Measurements from ENCODE around the gene ATRNL1.
"Not testable (repeated sequence)": the region's sequence is repeated elsewhere in the genome, so short reads cannot be mapped to it uniquely, and the experiment has no call there.

Gene ATRNL1

DNA sequence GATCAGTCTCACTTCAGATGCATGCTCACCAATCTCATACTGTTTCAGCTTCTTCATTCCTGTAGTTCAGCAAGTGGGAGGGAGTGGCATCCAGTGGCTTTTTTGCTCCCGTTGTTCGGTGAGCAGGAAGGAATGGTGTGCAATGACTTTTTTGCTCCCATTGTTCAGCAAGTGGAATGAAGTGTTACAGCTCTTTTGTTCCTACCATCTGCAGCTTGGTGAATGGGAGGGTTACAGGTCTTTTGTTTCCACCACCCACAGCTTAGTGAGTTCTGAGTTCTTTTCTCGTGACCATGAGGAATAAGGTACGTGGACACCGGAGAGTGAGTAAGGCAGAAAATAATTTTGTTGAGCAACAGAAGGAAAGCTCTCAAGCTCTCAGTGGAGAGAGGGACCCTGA, 363.6 kb downstream of the ATRNL1 start:
- no peak for DNase-seq

DNA sequence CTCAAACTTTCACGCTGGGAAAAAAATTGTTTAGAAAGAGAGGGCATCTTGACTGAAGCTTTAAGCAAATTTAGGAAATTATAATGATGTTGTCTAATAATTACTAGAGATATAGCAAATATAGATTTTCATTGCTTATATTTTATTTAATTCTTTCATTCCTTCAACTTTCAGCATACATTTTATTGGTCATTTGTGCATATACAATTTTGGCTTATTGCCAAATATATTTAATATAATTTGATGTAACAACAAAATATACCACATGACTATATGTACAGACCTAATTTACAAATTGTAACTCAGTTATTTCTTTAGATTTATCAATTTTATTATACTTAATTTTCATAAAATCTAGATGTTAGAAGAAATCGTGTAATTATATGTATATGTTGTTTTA, 390.1 kb downstream of the ATRNL1 start:
- DNase-seq = no peak

DNA sequence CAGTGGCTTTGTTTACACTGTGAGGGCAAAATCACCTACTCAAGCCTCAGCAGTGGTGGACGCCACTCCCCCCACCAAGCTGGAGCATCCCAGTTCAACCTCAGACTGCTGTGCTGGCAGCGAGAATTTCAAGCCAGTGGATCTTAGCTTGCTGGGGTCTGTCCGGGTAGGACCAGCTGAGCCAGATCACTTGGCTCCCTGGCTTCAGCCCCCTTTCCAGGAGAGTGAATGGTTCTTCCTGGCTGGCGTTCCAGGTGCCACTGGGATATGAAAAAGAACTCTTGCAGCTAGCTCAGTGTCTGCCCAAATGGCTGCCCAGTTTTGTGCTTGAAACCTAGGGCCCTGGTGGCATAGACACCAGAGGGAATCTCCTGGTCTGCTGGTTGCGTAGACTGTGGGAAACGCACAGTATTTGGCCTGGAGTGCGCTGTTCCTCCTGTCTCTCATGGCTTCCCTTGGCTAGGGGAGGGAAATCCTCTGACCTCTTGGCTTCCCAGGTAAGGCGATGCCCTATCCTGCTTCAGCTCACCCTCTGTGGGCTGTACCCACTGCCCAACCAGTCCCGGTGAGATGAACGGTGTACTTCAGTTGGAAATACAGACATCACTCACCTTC, 398.5 kb downstream of the ATRNL1 start:
- DNase-seq = no peak

DNA sequence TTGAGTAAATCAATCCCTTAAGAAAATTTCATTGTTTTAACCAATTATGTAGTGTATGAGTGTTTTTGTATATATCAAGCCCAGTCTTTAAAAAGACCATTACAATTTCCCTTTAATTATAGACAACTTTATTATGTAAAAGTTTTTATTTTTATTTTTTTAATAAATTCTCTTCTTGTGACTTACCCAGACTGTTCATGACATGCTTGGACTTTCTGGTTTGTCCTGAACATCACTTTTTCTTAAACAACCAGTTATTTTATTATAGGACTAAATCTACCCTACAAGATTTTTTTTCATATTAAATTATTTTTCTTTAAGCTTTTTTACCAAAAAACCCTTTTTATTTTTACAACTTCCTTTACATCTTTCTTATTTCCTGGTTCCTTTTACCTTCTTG, 410.4 kb downstream of the ATRNL1 start:
- no peak for DNase-seq

DNA sequence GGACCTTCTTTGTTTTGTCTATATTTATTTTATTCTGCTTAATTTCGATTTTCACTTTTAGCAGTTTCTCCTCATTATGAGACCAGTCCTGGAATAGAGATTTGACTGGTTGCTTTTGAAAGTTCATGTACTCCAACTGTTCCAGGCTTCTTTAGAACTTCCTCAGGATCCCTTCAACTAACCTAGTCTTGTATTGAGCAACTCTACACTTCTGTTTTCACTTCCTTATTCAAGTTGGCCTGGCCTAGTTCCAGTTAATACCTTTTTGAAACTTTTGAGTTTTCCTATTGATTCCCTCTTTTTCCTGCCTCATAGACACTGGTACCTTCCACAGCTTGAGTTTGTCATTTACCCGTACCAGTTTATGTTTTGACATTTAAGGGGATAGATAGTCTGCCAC, 421.7 kb downstream of the ATRNL1 start:
- DNase-seq = no peak

DNA sequence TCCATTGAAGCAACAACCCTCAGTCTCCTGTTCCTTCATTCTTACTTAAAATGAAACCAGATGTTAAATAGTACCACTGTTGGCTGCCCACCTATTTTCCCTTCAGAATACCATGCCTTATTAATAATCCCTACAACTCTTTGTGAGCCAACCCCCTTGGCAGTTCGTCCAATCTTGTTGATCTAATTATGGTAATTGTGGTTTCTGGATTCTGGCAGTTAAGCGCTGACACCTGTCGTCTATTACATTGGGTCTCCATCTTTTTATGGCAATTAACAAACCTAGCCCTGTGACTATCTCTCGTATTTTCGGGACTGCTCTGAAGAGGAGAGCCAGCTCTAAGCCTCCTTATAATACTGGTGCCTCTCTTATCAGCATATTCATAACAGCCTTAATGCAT, 432.0 kb downstream of the ATRNL1 start:
- no peak for DNase-seq

DNA sequence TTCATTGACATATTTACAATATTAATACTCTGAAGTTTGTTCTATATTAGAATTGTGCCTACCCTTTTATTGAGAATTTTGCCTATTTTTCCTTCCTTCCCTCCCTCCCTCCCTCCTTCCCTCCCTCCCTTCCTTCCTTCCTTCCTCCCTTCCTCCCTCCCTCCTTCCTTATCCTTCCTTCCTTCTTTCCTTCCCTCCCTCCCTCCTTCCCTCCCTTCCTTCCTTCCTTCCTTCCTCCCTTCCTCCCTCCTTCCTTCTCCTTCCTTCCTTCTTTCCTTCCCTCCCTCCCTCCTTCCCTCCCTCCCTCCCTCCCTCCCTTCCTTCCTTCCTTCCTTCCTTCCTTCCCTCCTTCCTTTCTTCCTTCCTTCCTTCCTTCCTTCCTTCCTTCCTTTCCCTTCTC, 434.5 kb downstream of the ATRNL1 start:
- DNase-seq = not testable (repeated sequence)

DNA sequence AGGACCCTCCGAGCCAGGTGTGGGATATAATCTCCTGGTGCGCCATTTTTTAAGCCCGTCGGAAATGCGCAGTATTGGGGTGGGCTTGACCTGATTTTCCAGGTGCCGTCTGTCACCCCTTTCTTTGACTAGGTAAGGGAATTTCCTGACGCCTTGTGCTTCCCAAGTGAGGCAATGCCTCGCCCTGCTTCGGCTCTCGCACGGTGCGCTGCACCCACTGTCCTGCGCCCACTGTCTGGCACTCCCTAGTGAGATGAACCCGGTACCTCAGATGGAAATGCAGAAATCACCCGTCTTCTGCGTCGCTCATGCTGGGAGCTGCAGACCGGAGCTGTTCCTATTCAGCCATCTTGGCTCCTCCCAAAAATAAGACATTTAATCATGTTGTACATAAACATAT, 443.2 kb downstream of the ATRNL1 start:
- not testable (repeated sequence) for DNase-seq

DNA sequence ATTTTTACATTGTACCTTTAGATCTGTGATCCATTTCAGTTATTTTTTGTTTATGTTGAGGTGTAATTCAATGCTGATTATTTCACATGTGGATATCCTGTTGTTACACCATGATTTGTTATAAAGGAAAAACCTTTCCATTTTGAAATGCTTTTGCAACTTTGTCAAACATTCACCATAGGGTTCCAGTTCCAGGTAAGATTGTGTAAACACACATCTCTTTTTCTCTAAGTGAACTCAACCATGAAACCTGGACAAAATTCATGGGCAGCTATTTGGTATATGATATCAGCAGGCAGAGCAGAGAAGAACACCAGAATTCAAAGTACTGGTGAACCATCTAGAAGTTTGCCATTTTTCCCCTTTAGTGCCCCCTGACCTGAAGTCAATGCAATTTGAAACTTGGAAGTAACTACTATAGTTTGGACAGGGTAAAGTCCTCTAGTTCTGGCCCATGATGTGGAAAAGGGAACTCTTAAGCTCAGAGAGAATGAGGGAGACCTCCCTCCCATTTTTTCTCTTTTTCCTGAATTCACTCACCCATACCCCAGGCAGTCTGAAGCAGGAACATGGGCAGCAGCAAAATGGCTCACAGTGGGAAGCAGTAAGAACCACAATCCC, 446.1 kb downstream of the ATRNL1 start:
- DNase-seq = no peak

DNA sequence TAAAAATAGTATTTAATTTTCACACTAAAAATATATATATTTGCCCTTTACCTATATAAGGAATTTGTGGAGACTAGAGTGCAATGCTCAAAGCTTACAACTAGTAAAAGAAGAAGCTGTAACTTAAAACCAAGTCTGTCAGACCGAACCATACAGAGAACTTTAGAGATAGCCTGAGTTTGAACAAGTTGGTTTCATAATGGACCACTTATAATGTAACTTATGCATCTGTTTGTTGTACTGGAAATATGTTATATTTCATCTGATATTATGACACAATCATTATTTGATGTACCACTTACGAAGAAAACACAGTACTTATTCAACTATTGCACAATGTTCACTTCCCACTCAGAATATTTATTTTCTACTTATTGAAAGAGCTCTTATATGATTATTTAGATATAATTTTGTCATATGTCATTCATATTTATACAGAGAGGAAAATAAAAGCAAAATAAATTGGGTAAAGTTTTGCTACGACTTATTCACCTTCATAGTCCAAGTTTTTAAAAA, 462.8 kb downstream of the ATRNL1 start:
- no peak for DNase-seq

DNA sequence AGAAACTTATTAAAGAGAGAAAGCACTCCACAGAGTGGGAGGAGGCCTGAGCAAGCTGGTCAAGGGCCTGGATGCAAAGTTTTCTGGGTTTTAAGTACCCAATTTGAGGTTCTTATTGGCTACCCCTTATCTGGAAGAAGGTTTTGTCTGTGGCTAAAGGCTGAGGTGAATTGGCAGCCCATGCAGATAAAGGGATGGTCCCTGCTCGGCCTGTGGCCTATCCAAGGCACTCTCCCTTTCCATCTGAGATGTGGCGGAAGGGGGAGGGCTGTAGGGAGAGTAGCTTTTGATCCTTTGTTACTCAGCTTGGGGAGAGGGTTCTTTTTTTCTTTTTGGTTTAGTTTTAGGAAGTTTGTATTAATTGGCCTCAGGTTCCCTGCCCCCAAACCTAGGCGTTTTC, 465.1 kb downstream of the ATRNL1 start:
- no peak for DNase-seq

DNA sequence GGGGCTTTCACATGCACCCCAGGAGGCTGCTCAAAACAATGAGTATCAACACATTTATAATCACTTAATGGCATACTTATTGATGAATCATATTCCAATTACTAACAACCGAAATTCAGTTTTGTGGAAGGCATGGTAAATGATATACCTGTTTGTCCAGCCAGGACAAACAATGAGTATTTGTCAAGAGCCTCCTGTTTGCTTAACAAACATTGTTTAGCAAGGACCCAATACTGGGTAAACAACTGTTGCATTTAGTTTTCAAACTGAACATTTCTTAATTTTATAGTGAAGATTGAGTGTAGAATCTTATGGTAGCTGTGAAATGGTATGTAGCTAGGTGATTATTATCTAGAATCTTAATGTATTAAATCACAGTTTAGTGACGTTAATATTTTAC, 473.7 kb downstream of the ATRNL1 start:
- no peak for DNase-seq

DNA sequence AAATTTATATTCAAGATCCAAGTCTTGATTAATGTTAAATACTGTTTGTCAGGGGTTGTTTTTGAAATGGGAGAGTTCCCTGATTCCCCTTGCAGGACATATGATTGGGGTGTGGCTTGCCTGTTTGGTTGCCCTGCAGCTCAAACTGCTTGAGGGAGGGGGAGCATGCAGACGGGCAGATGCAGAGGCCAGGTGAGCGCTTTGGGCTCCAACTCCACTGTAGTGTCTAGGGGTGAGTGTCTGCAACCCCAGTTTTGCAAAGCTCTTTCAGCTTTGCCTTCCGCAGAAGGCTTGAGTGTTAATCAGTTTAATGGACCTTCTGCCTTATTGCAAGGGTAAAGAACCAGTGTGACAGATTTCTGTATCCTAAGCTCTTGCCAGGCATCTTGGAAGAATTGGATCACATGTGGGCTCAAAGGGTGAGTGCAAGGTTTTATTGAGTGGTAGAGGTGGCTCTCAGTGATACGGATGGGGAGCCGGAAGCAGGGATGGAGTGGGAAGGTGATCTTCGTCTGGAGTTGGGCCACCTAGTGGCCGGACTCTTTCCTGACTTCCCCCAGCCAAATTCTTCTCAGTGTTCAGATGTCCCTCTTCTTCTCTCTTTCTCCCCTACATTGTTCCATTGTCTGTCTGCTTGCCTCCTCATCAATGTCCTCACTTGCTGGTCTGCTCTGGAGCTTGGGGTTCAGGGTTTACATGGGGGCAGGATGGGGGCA, 479.7 kb downstream of the ATRNL1 start:
- DNase-seq = no peak

DNA sequence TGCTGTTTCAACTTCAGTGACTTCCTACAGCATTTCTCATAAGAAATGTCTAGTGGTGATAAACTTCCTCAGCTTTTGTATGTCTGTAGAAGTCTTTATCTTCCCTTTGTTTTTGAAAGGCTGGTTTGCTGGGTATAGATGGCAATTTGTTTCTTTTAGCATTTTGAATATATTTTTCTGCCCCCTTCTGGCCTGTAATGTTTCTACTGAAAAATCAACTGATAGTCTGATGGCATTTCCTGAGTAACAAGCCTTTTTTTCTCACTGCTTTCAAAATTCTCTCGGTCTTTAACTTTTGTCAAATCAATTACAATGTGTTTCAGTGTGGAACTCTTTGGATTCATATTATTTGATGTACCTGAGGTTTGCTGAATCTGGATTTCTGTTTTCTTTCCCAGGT, 487.1 kb downstream of the ATRNL1 start:
- DNase-seq = no peak

DNA sequence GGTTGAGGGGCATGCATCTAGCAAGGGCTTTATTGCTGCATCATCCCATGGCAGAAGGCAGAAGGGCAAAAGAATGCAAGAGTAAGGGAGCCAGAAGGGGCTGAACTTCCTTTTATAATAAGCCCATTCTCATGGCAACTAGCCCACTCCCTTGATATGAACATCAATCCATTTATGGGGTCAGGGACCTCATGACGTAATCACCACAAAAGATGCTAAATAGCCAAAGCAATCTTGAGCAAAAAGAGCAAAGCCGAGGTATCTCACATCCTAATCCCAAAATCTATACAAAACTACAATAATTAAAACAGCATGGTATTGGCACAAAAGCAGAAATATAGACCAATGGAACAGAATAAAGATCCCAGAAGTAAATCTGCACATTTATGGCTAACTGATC, 499.9 kb downstream of the ATRNL1 start:
- DNase-seq = no peak

DNA sequence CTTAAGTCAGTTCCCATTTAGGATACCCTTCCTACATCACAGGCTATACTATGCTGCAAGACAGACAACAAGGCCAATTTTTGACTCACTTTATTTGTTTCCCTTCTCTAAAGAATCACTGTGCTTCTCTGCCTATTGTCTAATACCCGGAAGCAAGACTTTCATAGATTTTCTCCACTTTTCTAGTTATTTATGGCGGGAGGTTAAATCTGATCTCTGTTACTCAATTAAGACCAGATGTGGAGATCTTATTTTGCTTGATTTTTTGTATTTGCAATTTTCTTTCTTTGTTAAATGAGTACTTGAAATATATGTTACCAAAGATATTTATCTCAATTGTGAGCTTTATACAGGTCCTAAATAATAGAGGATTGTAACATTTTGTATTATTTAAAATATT, 511.5 kb downstream of the ATRNL1 start:
- no peak for DNase-seq

DNA sequence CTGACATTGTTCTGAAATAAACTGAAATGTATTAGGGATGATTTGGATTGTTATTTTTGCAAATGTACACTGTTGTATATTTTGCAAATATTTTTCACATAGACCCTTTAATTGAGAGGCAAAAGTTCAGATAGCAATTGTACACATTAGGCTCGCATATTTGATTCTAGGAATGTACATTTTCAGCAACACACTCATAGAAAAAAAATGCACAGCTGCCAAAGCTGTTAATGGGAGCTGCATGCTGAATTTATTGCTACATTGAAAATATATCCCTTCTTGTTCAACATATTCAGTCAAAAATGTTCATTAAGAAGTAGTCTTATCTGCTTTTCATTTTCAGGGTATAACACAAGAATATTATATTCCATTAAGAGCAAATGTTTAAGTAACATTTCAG, 512.9 kb downstream of the ATRNL1 start:
- no peak for DNase-seq

DNA sequence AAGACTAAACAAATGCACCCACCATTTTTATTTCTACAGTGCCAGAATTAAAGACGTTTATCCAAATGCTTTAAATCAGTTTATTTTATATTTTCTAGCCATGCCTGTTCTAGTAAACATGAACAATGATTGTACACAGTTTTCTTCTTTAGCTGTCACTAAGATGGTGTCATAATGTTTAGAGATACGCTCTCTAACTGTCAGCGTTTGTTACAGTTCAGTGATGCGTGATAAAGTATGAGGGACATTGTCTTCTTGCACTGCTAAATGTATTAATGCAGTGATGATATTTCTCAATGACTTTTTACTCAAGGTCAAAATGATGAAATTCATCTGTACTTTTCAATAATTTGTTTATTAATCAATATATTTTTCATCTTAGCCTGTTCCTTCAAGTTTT, 513.6 kb downstream of the ATRNL1 start:
- DNase-seq = no peak

DNA sequence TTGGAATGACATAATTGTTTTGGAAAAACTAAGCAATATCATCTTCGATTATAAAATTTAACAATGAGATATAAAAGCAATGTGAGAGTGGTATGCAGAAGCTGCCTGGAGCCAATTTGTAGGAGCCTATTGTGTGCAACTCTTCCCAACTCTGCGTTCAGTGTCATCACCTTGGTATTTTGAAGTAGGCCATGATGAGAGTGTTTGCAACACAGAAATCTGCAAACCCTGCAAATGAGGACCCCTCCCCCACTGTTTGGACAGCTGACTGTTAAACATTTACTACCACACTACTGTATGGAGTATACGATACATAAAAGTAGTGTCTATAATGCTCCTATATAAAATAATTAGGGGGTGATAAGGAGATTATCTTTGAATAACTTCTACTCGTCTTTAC, 531.3 kb downstream of the ATRNL1 start:
- DNase-seq = no peak

DNA sequence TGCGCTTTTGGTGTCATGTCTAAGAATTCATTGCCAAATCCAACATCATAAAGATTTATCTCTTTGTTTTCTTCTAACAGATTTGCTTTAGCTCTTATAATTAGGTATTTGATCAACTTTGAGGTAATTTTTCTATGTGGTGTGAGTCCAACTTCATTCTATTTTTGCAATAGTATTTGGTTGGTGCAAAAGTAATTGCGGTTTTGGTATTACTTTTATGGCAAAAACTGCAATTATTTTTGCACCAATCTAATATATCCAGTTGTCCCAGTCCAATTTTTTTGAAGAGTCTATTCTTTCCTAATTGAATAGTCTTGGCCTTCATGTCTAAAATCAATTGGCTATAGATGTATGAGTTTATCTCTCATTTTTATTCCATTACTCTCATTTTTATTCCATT, 535.5 kb downstream of the ATRNL1 start:
- DNase-seq = no peak

DNA sequence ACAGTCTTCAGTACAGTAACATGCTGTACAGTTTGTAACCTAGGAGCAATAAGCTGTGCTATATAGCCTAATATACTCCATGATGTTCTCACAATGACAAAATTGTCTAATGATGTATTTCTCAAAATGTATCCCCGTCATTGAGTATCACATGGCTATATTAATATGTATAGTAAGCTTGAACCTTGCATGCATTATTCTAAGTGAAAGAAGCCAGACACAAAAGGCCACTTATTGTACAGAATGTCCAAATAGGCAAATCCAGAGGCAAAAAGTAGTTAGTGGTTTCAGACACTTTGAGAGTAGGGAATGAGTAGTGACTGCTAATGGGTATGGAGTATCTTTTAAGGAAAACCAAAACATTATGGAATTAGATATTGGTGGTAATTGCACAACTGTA, 545.1 kb downstream of the ATRNL1 start:
- no peak for DNase-seq

DNA sequence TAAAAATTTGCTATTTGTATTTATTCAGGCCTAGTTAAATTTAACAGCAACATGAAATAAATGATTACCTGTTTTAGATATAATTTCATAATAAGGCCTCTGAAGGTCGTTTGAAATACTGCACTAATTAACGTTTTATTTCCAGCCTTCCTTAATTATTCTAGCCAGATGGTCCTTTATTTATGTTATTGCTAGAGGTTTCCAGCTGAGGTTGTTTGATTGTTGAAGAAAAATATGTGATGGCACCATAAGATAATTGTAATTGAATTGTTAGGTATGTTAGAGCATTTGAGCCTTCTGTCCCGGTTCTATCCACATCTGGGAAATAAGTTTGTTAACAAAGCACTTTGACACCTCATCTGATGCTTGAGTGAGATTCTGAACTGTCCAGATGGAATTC, 556.1 kb downstream of the ATRNL1 start:
- DNase-seq = no peak

DNA sequence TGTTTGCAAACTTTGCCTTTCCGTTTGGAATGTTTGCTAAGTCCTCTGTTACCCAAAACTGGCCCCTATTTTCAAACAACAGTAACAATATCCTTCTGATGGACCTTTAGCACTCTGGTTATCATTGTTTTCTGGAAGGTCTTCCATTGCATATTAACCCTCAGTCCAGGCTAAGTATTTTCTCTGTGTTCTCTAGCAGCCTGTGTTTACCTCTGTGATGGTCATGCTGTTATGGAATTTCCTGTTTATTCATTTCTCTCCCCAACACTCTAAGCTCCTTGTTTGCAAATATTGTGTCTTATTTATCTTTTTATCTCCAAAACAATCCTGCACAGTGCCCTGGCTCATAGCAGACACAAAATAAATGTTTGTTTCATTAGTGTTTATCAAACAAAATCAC, 560.3 kb downstream of the ATRNL1 start:
- no peak for DNase-seq

DNA sequence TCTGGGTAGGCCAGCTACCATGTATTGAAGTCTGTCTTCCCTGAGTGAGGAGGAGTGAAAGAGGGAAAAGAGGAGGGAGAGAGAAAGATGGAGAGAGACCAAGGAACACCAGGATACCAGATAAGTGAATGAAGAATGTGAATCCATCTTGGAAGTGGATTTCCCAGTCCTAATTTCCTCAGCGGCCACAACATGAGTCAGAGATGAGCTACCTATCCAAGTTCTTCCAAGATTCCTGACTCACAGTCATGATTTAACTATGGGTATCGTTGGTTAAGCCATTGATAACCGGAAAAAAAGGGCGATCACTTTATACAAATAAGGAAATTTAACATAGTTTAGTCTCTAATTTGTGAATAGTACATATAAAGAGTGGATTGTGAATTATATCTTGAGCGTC, 561.8 kb downstream of the ATRNL1 start:
- no peak for DNase-seq

Data from activated CD4-positive, CD25-positive, alpha-beta regulatory T cell treated with anti-CD3 and anti-CD28 coated beads, Interleukin-2, amount 50 U/mL, for 72 hours (primary cell).